NOMO-1 treated with dmso at 0.1 percent for 144 hours (cell line): ENCODE measurements around the gene COL27A1.
"Not testable (repeated sequence)": the region's sequence is repeated elsewhere in the genome, so short reads cannot be mapped to it uniquely, and the experiment has no call there.

Experiments used
- DNase-seq: peaks from one replicate; lab custom pipeline; 2025; ENCODE audit not compliant: unreplicated experiment; lab: John Stamatoyannopoulos, UW

COL27A1 gene

GRCh38 chr9:114122136-114123027, 33.0 kb upstream of the COL27A1 start:
- DNase-seq, result no peak

- DNase-seq, result no peak
Measured at GRCh38 chr9:114123031-114123977, 32.0 kb upstream of the COL27A1 start.

- DNase-seq, result no peak
Measured at GRCh38 chr9:114124138-114124537, 31.2 kb upstream of the COL27A1 start.

GRCh38 chr9:114124666-114125475, 30.5 kb upstream of the COL27A1 start:
- DNase-seq, result no peak

DNA sequence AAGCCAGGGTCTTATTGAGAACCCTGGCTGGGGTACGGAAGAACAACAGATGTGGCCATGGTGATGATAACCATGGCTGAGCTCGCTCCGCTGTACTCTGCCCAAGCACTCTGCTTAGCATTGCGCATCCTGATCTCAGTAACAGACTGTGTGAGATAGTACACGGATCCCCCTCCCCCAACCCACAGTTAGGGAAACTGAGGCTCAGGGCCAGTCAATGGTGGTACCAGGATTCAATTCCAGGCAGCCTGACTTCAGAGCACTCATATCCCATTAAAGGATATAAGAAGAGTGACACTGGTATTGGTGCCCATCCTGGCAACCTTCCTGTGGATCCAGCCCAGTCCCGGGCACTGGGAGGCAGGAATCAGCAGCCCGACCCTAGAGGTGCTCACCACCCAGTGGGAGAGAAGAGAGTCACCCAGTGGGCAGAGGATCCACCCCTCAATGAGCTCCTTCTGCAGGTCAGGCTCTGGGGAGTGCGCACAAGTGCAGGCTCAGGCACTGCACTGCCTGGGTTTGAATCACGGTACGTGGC, 29.8 kb upstream of the COL27A1 start:
- DNase-seq, result no peak

DNA sequence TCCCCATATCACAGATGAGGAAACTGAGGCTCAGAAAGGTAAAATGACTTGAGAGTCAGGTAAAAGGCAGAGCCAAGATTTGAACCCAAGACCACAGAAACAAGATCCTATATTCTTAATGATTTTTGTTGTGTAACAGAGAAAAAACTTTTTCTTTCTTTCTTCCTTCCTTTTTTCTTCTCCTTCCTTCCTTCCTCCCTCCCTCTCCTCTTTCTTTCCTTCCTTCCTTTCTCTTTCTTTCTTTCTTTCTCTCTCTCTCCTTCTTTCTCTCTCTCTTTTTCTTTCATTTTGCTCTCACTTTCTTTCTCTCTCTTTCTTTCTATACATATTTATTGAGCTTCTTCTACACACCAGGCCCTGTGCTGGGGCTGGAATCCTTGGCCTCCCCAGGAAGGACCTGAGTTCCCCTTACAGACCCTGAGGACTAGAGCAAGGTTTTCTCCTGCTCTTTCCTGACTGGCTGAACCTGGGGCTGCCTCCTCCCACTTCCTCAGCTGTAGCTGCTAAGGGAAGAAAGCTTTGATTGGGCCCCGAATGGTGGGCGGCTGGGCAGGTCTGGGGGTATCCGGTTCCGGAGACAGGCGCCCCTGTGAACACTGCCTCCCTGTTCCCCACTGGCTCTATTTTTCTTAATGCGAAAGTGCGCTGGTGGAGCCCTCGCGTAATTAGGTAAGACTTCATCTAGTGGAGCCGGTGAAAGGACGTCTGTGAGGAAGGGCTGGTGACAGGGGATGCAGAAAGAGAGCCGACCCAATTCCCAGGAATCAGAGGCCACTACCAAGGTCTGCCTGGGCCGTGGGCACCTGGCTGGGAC, 28.9 kb upstream of the COL27A1 start:
- DNase-seq, result no peak

GRCh38 chr9:114128759-114129158, 26.6 kb upstream of the COL27A1 start:
- DNase-seq, result not testable (repeated sequence)

DNA sequence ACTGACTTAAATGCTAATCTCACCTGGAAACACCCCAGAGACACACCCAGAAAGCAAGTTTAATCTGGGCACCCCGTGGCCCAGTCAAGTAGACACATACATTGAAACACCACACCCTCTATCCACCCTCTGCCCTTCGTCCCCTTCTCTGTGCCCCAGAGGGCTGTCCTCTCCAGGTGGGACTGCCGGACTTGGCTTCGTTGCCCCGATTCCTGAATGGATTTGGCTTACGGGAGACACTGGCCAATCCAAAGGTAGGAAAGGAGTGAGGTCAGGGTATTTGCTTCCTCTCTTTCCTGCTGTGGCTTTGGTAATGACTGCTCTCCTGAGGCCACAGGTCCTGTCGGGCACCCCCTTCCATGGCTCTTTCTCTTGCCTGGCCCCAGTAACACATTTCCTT, 25.2 kb upstream of the COL27A1 start:
- no peak for DNase-seq

DNA sequence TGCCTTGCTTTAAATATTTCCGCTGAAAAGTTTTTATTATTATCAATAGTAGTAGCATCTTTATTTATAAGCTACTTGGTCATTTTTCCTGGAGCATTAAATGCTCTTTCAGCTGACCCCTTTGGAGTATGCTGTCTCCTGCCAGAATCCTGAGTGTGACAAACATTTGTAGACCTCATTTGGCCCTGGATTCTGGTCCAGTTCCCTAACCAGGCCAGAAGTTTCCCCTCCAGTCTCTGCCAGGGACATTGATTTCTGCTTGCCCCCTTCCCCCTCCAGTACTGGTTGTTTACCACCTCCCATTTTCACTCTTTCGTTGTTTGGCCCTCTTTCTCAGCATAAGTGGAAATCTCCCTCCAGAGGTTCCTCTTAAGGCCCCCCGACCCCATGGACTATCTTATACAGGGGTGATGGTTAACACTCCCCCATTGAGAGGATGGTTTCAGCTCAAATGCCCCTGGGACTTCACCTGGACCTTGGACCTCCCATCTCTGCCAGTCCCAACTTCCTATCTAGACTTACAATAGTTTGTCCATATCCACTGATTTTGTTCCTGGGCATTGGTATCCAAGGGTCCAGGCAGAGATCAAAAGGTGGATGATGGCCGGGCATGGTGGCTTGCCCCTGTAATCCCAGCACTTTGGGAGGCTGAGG, 24.6 kb upstream of the COL27A1 start:
- no peak for DNase-seq

DNA sequence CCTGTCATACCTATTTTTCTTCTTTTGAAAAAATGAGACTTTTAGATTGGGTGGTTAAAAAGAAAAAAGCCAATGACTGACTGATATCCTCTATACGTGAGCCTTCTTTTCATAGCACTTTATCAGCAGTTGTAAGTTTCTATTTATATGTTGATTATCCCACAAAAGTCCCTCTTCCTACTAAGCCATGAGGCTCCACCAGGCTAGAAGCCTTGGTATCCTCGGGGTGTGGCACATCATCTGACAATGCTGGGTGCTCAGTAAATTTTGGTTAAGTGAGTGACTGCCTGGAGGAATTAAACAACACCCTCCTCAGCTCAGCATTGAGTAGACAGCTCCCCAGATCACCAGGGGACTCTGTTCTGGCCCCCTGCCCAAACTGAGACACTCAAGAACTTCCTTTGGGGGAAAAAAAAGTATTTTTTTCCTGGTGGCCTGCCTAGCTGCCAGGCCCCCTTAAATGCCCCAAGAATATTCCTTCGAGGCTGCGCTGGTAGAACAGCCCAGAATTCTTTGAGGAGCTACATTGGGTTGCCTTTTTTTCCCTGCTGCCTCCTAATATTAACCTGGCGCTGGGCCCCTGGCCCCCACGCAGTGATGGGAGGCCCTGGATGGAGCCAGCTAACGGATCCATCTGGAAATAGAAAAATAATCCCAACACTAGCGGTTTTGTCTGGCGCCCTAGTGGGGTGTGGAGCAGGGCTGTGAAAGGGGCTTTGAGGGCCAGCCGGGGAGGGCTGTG, 23.4 kb upstream of the COL27A1 start:
- DNase-seq, result no peak

DNA sequence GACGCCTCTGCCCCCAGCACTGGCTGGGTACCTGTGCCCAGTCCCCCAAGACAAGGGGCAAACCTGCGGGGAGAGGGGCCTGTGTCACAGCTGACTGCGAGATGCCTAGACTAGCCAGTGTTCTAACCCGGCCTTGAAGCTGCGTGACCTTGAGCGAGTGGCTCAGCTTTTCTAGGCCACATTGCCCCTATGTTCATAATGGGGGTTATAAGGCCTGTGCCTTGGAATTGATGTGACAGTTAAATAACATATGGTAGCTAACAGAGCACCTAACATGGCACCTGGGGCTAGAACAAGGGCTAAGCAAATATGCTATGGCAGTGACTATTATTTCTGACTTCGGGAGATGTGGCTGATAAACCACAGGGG, 22.8 kb upstream of the COL27A1 start:
- DNase-seq, result no peak

DNA sequence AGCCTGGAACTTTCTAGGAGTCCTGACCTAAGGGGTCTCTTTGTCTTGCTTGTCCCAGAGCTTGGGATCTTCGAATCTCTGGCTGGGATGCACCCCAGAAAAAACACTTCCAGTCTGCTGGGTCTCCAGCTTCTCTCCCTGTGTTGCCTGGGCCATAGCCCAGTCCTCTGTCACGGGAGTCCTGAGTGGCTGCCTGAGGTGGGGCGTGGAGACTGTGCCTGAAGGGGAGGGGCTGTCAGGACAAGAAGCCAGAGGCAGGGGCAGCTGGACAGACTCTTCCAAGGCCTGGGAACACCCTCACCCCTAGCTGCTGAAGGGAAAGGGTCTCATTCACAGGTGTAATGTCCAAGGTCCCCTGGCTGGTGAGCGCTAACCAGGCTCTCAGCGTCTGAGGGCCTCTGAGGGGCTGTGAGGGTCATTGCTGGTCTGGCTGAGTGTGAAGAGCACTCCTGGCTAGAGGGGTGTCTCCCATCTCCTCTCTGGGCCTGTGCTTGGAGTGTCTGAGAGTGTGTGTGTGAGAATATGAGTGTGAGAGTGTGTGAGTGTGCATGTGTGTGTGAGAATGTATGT, 20.4 kb upstream of the COL27A1 start:
- no peak for DNase-seq

DNA sequence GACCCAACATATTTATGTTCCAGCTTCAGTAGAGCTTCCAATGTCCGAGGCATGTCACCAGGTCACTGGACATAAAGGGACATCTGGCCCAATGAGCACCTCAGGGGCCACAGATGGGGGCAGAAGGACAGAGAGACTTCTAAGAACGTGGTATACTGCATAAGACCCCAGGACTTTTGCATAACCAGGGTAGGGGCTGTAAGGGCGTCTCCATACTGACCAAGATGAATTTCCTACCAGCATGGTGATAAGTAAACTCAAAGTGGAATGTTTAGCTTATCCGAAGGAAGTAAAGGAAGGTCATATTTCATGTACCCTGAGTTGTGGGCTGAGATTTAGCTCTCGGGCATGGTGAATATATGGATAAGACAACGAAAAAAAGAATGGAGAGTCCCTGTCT, 17.5 kb upstream of the COL27A1 start:
- no peak for DNase-seq

GRCh38 chr9:114138552-114138971, 16.8 kb upstream of the COL27A1 start:
- DNase-seq, result no peak

DNA sequence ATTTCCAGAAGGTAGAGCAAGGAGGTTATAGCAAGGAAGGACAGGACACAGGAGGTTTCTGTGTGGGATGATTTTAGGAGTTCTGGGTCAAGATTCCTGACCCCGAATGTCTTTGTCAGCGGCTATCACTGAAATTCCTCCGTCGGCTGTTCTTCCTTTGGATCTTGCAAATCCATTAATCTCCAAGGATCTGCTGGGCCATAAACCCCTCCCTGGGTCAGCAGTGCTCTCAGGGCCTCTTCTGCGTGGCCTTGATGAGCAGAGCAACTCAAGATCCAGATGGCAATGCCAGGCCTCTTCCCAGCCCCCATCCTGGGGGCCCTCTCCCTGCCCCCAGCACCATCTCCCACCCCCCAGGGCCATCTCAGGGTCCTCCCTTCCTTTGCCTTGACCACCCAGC, 16.3 kb upstream of the COL27A1 start:
- no peak for DNase-seq

DNA sequence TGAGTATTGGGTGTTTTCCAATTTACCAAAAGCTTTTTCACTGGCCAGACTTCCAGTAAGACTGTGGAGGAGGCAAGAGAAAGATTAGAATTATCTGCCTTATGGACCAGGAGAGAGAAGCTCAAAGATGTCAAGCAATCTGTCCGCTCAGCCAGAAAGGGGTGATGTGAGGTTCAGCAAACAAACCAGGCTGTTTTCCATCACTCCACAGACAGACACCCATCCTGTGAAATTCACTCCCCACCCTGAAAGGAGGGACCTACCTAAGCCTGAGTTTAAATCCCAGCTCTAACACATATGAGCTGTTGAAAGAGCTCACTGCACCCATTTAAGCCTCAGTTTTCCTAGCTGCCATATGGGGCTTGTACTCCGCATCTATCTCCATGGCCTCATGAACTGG, 14.9 kb upstream of the COL27A1 start:
- DNase-seq, result no peak

DNA sequence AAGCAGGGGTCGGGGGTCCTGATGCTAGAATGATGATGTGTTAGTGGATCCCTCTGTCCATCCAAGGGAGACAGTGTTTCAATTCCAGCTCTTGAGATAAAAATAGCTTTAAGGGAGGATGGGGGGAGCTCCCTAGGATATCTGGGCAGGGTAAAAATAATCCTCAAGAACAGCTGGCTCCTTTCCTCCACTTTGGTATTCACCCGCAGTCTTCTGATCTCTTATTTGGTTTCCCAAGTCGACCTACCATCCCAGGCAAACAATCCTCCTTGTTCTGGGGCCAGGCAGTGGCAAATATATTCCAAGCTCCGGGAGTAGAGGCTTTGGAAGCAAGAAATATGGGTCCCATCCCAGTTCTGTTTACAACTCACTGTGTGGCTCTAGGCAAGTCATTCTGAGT, 14.5 kb upstream of the COL27A1 start:
- DNase-seq, result no peak
